Spleen (tissue), 7 donors: ENCODE results near the gene CARD10.

Source experiments
- CTCF ChIP-seq, 11 experiments: fragments of 200-600 bp in 7 of 11; fragments of 450-650 bp in 4 of 11; sonication (generic) in 4 of 11; IDR thresholded peaks in 8 of 11; conservative IDR thresholded peaks in 3 of 11; 1 replicate in 7 of 11; 2 replicates in 4 of 11; pipeline versions ENCODE4 v1.4.0 to v1.8.0; 2016 to 2021; ENCODE audit warnings: antibody characterized with exemption in 11 of 11, inconsistent platforms in 4 of 11, mild to moderate bottlenecking in 1 of 11
- POLR2A ChIP-seq, 3 donors: fragments of 450-650 bp; IDR thresholded peaks; one replicate each; pipeline ENCODE4 v1.5.1; 2017; ENCODE audit warnings: antibody characterized with exemption in 3 of 3, mild to moderate bottlenecking in 1 of 3
- POLR2AphosphoS5 ChIP-seq, 3 donors: sonication (generic); formaldehyde crosslinking; IDR thresholded peaks; one replicate each; pipeline ENCODE4 v1.5.1; 2017; ENCODE audit warnings: antibody characterized with exemption in 3 of 3
- donor health status: DM: no; HTN: no; CAD: no; lungs with moderate emphysema.
- donor health status: DM: no; HTN: no; CAD: no.
- donor health status: DM: no; HTN: no; CAD: no.

GRCh38 chr22:37516456-37516855 lies 2.8 kb downstream of the CARD10 start:
- TF ChIP-seq CTCF (IDR thresholded peaks at IDR 0.05 in 8 of 11, conservative IDR thresholded peaks at IDR 0.05 in 3 of 11): no peak
- TF ChIP-seq POLR2AphosphoS5 (IDR thresholded peaks at IDR 0.05): no peak
- TF ChIP-seq POLR2A (IDR thresholded peaks at IDR 0.05): no peak
